ENCODE data around the gene IFNAR2. TPM values are rescaled to one million over a fixed set of nuclear protein-coding genes. Genes with fewer than 3 reads are reported as not detected.

Gene IFNAR2
- polyA plus RNA-seq, 1 experiment, result 10.3 TPM

DNA sequence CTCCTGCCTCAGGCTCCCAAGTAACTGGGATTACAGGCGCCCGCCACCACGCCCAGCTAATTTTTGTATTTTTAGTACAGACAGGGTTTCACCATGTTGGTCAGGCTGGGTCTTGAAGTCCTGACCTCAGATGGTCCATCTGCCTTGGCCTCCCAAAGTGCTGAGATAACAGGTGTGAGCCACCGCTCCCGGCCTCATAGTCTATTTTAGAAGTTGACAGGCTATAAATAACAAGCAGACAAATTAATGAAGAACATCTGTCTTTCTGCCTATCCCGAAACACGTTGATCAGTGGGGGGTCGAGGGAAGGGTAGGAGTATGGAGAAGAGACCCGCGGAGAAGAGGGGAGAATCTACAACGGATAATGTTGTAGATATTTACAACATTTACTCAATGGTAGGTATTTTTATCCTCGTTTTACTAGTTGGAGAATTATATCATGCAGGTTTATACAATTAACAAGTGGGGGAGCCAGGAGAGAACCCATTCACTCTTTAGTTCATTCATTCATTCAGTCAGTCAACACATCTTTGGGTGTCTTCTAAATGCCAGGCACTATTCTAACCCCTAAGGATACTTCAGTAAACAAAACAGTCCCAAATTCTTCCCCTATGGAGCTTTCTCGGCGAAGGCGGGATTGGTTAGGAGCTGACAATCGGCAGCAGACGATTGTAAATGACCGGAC lies 497 bp upstream of the IFNAR2 start:
- ChIA-PET CTCF (interaction anchor here (0.6 to 1.5 kb wide), 3 partner anchors 44 to 693 kb away, joined by 3 to 4 read pairs (median 3); no protein-coding TSS in a partner anchor), POLR2A (no interaction called here)
- Histone ChIP-seq H3K36me3 (ENCODE audit: control insufficient read depth, insufficient read depth, low read length) (no peaks in the 10 kb centered on the region), H3K27me3 (ENCODE audit: control insufficient read depth, insufficient read depth, low read length) (peaks cover 5% of the 10 kb centered on the region; the same call in 1 of the 2 replicates), H3K4me3 (ENCODE audit: low read depth, low read length) (peak overlapping the region; percentile 41)
- TF ChIP-seq, protein P1, sequence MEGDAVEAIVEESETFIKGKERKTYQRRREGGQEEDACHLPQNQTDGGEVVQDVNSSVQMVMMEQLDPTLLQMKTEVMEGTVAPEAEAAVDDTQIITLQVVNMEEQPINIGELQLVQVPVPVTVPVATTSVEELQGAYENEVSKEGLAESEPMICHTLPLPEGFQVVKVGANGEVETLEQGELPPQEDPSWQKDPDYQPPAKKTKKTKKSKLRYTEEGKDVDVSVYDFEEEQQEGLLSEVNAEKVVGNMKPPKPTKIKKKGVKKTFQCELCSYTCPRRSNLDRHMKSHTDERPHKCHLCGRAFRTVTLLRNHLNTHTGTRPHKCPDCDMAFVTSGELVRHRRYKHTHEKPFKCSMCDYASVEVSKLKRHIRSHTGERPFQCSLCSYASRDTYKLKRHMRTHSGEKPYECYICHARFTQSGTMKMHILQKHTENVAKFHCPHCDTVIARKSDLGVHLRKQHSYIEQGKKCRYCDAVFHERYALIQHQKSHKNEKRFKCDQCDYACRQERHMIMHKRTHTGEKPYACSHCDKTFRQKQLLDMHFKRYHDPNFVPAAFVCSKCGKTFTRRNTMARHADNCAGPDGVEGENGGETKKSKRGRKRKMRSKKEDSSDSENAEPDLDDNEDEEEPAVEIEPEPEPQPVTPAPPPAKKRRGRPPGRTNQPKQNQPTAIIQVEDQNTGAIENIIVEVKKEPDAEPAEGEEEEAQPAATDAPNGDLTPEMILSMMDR (IDR thresholded peaks at IDR 0.05; ENCODE audit: insufficient read depth, low read depth, low read length), result no peak
- DNase-seq (ENCODE audit: low read depth), result no peak

DNA sequence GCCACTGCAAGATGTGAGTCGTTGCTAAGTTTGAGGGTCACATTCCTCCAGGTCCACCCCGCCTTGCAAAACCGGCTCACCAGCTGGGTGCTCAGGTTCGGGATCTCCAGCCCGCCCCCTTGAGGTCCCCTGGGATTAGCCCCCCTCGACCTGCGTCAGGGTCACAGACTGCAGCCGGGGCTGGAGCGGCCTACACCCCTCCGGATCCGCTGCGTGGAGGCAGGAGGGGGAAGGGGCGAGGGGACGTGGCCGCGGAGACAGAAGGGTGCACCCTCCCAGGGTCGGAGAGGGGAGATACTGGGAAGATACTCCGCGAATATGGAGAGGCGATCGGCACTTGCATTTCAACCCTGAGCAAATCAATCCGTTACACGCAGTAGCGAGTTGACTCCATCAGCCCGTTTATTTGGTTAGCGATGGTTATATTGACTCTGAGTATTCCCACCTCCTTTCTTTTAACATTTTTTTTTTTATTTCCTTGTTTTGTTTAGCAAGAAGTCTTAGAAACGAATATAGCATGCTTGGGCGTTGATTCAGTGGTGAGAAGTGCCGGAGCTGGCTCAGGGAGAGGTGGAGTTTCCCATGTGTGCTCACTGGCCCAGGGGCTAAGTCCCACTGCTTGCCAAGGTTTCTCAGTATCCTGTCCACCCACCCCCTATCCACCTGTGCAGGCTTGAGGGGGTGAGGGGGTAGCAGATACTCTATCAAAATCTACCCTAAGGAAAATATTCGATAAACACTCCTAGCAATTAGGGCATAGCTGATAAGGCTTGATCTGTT lies 997 bp downstream of the IFNAR2 start:
- POLR2A ChIA-PET, result no interaction called here
- Histone ChIP-seq H3K27me3 (ENCODE audit: control insufficient read depth, insufficient read depth, low read length) (peaks cover 2% of the 10 kb centered on the region; the same call in 1 of the 2 replicates), H3K4me3 (ENCODE audit: low read depth, low read length) (peak overlapping the region; percentile 77), H3K36me3 (ENCODE audit: control insufficient read depth, insufficient read depth, low read length) (no peaks in the 10 kb centered on the region)
- TF ChIP-seq, protein P1 (IDR thresholded peaks at IDR 0.05; ENCODE audit: insufficient read depth, low read depth, low read length), result peak; percentile 32; the same call in 1 of the 2 replicates
- CTCF ChIA-PET, result interaction anchor here (0.6 to 1.5 kb wide), 3 partner anchors 7 to 130 kb away, joined by 3 to 4 read pairs (median 3); no protein-coding TSS in a partner anchor
- DNase-seq (ENCODE audit: low read depth), result peak; percentile 12

DNA sequence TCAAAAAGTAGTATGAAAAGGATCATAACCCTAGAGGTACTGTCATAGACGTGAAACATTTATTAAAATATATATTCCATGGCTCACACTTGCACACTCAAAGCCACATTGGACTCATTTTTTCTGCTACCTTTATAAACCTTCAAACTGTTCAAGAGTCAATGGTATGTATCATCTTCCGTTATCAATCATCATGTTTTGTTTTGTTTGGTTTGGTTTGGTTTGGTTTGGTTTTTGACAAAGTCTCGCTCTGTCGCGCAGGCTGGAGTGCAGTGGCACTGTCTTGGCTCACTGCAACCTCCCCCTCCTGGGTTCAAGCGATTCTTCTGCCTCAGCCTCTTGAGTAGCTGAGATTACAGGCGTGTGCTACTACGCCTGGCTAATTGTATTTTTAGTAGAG lies 1.8 kb downstream of the IFNAR2 start:
- CTCF ChIA-PET, result interaction anchor here (0.9 kb wide), 1 partner anchor 35 kb away, joined by 3 read pairs; the partner anchor contains the start of gene IL10RB
- Histone ChIP-seq H3K36me3 (ENCODE audit: control insufficient read depth, insufficient read depth, low read length) (no peaks in the 10 kb centered on the region), H3K4me3 (ENCODE audit: low read depth, low read length) (no peak overlapping the region), H3K27me3 (ENCODE audit: control insufficient read depth, insufficient read depth, low read length) (peaks cover 2% of the 10 kb centered on the region; the same call in 1 of the 2 replicates)
- POLR2A ChIA-PET, result no interaction called here
- TF ChIP-seq, protein P1 (IDR thresholded peaks at IDR 0.05; ENCODE audit: insufficient read depth, low read depth, low read length), result no peak
- no peak for DNase-seq (ENCODE audit: low read depth)

DNA sequence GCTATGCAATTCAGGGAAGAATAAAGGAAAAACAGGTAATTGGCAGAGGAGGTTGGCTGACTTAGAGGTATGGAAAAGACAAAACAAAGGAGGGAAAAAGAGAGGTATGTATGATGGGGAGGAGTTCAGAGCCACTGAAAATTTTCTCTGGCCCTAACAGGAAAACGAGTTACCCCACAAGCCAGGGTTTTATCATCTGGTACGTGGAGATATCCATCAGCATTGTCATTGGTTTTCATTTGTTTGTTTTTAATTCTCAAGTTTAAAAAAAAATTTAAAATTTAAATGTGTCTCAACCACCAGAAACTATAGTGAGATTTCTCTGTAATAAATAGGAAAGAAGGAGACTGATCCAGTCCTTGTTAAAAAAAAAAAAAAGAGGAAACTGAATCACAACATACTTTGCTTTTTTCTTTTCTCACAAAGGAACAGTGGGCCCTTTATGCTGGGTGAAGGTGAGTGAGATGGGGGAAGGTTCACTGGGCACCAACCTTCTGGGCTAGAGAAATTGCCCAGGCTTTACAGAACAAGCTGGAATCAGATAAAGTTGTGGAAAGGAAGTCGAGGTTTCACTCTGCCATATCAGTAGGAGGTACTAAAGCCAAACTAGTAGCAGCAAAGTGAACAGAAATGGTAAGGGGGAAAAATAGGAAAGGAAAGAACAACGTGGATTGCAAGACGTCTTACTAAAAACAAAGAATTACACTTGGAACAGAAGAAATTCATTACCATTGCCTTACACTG lies 2.7 kb downstream of the IFNAR2 start:
- H3K4me3 ChIP-seq (ENCODE audit: low read depth, low read length), result no peak overlapping the region
- ChIA-PET CTCF (interaction anchor here (0.9 kb wide), 1 partner anchor 34 kb away, joined by 3 read pairs; the partner anchor contains the start of gene IL10RB), POLR2A (no interaction called here)
- DNase-seq (ENCODE audit: low read depth), result no peak
- 0 out of 2 replicates have a peak, but pooled peaks cover 2% of the 10 kb centered on the region for H3K27me3 ChIP-seq (ENCODE audit: control insufficient read depth, insufficient read depth, low read length)
- no peaks in the 10 kb centered on the region for H3K36me3 ChIP-seq (ENCODE audit: control insufficient read depth, insufficient read depth, low read length)
- TF ChIP-seq, protein P1 (IDR thresholded peaks at IDR 0.05; ENCODE audit: insufficient read depth, low read depth, low read length), result no peak
